NCI-H510A (cell line): ENCODE measurements around the gene FAM180B.

Experiments
- DNase-seq: peaks from one replicate; lab custom pipeline; 2025; lab: John Stamatoyannopoulos, UW

The FAM180B gene

GRCh38 chr11:47569646-47570045 lies 16.8 kb upstream of the FAM180B start:
- no peak for DNase-seq

GRCh38 chr11:47570651-47571356 lies 15.7 kb upstream of the FAM180B start:
- no peak for DNase-seq

GRCh38 chr11:47571357-47571729 lies 15.1 kb upstream of the FAM180B start:
- DNase-seq = no peak

GRCh38 chr11:47571895-47572294 lies 14.6 kb upstream of the FAM180B start:
- DNase-seq = no peak

DNA sequence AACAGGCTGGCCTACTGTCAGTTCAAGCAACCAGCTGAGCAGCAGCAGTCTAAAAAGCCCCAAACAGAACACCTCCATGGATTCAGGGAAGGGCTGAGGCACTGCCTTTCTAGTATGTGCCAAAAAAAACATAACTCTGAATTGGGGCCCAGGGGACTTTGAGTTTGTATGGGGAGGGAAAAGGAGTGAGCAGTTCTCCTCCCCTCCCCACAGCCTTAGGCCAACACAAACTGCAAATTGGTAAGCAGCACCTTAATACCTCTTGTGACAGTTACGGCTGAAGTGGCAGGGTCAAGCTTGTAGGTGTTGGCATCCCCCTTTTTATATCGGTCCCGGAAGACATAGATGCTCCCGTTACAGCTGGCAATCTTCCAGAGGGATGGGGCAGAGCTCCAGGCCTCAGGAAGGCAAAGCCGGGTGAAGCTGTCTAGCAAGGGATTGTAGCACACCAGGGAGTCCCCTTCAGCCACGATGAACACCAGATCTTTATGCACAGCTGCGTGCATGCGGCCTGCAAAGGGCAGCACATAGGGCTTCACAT lies 13.7 kb upstream of the FAM180B start:
- DNase-seq = no peak

DNA sequence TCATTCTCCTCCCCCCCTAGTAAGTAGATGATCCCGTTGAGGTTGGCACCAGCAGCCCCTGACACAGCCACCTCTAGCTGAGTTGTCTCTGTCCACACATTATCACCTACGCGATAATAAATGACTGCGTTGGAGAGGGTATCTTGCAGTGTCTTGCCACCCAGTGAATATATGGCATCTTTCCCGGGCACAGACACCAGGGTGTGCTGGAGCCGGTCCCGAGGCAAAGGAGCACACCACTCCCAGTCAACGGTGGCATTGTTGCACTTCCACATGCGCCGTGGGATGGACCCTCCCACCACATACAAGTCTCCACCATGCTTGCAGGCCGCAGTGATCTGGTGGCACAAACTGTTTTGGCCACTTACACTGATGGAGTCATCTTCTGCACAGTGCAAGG lies 13.2 kb upstream of the FAM180B start:
- DNase-seq = no peak

GRCh38 chr11:47577460-47578041 lies 8.9 kb upstream of the FAM180B start:
- DNase-seq = no peak

DNA sequence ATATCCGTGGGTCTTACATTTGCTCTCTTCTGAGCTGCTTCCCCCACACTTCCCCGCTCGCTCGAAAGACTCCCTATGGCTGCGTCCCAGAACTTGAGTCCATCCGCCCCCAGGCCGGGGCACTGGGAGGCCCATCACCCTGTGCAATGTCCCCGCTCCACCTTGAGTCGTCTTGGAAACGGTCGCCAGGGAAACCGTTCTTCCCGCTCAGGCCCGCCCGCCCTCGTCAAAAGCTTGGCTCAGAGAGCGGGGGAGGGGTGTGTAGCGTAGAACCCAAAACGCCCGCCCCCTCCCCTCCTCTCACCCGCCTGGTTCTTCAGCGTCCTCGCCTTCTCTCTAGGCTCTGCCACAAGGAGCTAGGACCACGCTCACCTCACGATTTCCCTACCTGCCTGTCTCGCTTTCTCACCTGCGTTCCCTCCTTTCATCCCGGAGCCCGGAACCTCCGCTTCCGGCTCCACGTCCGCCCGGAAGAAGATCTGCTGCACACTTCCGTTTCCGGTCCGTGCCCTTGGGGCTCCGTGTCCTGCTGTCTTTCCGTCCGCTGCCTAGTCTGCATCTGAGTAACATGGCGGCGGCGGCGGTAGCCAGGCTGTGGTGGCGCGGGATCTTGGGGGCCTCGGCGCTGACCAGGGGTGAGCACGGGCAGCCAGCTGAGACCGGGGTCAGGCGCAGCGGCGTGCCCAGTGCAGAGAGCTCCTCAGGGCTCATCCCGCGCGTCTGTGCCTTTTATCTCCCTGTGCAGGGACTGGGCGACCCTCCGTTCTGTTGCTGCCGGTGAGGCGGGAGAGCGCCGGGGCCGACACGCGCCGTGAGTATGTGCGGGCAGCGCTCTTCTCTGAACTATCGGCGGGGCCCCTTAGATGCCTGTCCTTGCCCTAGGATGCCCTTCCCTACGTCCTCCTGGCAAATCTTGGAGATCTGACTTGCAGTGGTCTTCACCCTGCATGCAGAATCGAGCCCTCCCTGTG lies 7.7 kb upstream of the FAM180B start, which contains the start of the genes KBTBD4 and NDUFS3:
Gene KBTBD4 (minus strand): TSS at position 447 of the 971 bp plus-strand sequence. CDS start 19 bp downstream, at position 428.
Gene NDUFS3 (plus strand): TSS at position 551 of the 971 bp plus-strand sequence. CDS start 18 bp downstream, at position 569.
- peak; percentile 48 for DNase-seq

GRCh38 chr11:47583844-47584243 lies 2.6 kb upstream of the FAM180B start:
- no peak for DNase-seq

DNA sequence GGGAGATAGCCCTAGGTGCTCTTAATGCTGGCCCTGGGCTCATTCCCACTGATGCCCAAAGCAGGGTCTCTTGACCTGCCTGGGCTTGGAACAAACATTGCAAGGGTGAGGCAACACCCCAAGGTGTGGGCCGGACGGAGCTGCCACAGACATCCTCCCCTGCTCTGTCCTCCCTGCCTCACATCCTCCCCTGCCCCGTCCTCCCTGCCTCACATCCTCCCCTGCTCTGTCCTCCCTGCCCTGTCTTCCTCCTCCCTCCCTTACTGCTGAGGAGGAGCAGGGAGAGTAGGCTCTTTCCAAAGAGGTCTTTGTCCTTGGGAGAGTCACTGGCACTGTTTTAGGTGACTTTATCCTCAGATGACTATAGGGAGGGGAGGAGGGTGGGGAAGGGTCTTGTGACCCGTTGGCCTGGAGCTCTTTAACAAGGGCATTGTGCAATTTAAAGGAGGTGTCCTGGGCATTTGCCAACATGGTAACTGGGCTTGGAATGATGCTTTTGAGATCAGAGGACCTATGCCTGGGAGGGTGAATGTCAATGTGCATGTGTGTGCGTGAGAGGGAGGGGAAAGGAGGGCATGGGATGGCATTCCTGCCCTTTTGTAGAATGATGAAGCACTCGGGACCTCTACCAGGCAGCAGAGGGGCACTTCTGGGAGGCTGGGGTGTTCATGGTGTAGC lies 700 bp downstream of the FAM180B start:
- DNase-seq = no peak

- DNase-seq = no peak
Measured at GRCh38 chr11:47587723-47588326, 1.3 kb downstream of the FAM180B start.

GRCh38 chr11:47589118-47589517 lies 2.6 kb downstream of the FAM180B start:
- no peak for DNase-seq

DNA sequence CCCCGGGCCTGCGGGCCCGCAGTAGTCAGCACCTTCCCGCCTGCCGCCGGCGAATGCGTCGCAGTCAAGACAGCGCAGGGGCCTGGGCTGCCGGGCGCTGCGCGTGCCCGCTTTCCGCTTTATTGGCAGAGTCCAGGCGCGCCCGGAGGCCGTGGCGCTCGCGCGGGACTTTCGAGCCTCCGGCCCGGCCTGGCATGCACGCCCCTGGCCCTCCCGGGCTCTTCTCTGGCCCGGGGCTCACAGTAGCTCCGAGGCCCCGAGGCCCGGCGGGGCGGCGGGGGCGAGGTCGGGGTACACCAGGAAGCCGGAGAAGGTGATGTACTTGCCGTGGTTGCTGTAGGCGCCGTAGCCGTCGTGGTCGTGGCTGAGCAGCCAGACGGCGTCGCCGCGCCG lies 3.1 kb downstream of the FAM180B start:
- no peak for DNase-seq

GRCh38 chr11:47589977-47590861 lies 3.7 kb downstream of the FAM180B start:
- DNase-seq = no peak

GRCh38 chr11:47591764-47592163 lies 5.3 kb downstream of the FAM180B start:
- DNase-seq = no peak

- DNase-seq = no peak
Measured at GRCh38 chr11:47592251-47592650, 5.8 kb downstream of the FAM180B start.

DNA sequence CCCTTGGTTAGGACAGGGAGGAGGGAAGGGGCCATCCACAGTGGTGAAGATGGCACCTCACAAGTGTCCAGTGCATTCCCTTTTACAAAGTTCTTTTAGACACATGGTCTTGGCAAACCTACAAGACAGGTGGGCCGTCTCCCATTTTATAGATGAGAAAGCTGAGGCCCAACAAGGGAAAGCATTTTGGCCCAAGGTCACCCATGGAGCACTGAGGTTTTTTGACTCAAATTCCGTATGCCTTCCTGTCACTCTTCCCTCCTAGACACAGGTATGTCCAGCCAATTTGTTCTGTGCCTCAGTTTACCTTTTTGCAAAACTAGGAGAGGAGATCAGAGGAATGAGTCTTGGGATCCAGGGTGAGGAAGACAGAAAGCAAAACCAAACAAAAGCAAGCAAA lies 6.5 kb downstream of the FAM180B start:
- no peak for DNase-seq

DNA sequence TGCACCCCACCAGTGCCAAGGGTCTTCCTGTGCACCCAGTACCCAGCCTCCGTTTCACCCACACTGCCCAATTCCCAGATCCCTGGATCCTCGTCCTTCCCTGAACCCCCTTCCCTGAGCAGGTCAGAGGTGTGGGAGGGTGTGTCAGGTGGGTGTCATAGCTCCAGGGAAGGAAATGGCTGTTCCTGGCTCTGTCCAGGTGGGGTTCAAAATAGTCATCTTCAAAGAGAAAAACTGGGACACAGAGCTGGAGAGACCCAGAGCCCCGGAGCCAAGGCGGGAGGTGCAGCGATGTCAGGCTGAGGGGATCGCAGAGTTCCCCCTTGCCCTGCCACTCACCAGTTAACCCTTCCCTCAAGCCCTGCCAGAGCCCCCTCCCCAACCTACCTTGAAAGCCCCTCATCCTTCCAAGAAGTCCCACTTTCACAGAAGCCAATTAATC lies 7.0 kb downstream of the FAM180B start:
- no peak for DNase-seq

GRCh38 chr11:47593934-47594855 lies 7.7 kb downstream of the FAM180B start, which contains the start of gene C1QTNF4:
C1QTNF4 (minus strand) TSS chr11:47594411; CDS start chr11:47590810, 3,601 bp downstream.
- no peak for DNase-seq
